Gastrocnemius medialis (tissue), 4 donors: ENCODE results near the gene PIP4K2A.

ENCODE experiments used
- CTCF ChIP-seq, 5 experiments: fragments of 450-650 bp in 3 of 5; fragments of 200-600 bp in 2 of 5; sonication (generic) in 2 of 5; IDR thresholded peaks in 4 of 5; conservative IDR thresholded peaks in 1 of 5; 1 replicate in 4 of 5; 2 replicates in 1 of 5; pipeline ENCODE4 v1.5.1; 2016 to 2019; ENCODE audit warnings: antibody characterized with exemption in 5 of 5, mild to moderate bottlenecking in 3 of 5, moderate library complexity in 3 of 5
- POLR2A ChIP-seq, 2 donors: fragments of 450-650 bp; IDR thresholded peaks; one replicate each; pipeline ENCODE4 v1.6.1; 2017; ENCODE audit warnings: antibody characterized with exemption in 2 of 2, mild to moderate bottlenecking in 2 of 2, moderate library complexity in 2 of 2

GRCh38 chr10:22638863-22639262 lies 75.5 kb downstream of the PIP4K2A start:
- TF ChIP-seq CTCF (IDR thresholded peaks at IDR 0.05 in 4 of 5, conservative IDR thresholded peaks at IDR 0.05 in 1 of 5) = no peak
- no peak for TF ChIP-seq POLR2A (IDR thresholded peaks at IDR 0.05)
